Putamen (tissue), 1 donor: ENCODE data around the gene PTGIS.

Experiments used
- DNase-seq: peaks from one replicate; pipeline ENCODE4 v3.0.0-alpha.2; 2016; ENCODE audit warnings: low spot score

Gene PTGIS

DNA sequence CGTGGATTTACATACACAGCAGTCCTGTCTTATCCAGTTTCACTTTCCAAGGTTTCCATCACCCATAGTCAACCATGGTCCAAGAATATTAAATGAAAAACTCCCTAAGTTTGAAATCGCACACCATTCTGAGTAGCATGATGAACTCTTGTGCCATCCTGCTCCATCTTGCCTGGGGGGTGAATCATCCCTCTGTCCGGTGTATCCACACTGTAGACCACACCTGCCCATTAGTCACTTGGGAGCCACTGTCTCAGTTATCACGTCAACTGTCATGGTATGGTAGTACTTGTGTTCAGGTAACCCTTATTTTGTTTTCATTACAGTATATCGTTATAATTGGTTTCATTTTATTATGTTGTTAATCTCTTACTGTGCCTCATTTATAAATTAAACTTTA lies 38.5 kb downstream of the PTGIS start:
- no peak for DNase-seq

DNA sequence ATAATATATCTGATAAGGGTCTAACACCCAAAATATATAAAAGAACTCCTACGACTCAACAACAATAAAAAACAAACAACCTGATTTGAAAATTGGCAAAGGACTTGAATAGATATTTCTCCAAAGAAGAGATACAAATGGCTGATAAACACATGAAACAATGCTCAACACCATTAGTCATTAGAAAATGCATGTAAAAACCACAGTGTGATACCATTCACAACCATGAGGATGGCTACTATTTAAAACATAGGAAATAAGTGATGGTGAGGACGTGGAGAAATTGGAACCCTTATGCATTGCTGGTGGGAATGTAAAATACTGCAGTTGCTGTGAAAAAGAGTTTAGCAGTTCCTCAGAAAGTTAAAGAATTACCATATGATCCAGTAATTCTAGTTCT lies 41.4 kb downstream of the PTGIS start:
- DNase-seq: no peak

DNA sequence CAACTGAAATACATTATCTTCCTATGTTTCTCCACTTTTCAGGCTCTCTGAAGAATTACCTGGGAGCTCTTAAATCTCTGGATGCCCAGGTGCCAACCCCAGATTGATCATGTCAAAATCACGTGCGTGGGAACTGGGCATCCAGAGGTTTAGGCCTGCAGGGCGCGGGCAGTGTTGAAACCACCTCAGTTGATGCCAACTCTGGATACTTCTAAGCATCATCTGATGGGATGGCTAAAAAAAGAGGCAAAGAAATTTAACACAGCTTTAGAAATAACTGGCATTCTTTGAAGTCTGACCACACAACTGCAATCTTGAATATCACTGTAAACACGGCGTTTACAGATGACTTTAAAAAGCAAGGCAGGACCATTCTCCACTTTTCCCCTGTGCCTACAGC lies 41.9 kb downstream of the PTGIS start:
- no peak for DNase-seq

DNA sequence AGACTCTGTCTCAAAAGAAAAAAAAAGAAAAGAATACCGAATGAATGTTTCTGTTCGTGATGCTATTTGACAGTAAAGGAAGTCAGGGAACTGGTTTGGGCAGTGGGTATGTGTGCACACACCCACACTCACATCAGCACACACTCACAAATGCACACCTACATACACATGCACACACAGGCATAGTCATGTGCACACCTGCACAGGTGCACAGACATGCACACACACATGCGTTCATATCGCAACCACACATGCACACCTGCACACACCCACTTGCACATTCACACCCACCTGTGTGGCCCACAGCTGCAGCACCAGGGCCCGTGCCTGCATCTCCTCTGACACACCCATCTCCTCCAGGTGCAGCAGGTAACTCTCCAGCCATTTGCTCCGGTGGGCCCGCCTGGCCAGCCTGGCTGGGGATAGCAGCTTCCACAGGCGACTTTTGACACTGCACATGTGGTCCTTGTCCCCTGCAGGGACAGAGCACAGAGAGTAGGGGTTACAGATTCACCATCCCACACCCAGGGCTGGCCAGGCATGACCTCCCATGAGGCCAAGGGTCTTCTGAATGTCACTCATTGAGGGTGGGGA lies 44.1 kb downstream of the PTGIS start:
- DNase-seq: no peak

DNA sequence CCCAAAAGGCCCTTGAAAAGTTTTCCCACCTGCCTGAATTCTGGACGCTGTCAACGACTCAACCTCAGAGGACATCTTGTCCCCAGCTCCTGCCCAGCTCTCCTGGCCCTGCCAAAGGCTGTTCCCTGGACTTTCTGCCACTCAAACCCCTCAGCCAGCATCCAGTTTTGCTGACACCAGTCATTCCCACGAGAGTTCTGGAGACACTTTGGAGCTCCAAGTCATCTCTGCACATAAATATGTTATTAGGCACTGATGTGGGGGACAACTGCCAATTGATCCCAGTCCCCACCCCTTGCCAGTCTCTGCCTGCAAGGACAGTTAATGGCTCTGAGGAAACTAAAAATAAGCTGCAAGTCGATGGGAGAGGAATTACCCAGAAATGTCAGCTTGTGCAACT lies 46.6 kb downstream of the PTGIS start:
- no peak for DNase-seq

DNA sequence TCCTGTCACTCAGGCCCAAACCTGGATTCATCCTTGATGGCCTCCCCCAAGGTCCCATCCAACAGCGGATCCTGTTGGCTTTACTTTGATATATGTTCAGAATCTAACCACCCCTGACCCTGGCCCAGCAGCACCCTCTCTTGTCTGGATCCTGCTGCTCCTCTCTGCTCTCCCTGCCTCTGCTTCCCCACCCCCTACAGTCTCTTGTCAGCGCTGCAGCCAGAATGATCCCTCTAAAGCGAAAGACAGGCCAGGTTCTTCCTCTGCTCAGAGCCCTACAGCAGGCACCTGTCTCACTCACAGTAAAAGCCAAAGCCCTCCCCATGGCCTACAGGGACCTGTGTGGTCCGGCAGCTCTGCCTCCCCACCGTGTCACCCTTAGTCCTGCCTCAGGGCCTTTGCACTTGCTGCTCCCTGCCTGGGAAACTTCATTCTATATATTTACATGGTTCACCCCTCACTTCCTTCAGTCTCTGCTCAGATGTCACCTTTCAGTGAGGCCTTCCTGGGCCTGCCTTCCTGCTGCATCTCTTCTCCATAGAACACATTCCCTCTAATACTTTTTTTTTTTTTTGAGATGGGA lies 48.1 kb downstream of the PTGIS start:
- DNase-seq: no peak

DNA sequence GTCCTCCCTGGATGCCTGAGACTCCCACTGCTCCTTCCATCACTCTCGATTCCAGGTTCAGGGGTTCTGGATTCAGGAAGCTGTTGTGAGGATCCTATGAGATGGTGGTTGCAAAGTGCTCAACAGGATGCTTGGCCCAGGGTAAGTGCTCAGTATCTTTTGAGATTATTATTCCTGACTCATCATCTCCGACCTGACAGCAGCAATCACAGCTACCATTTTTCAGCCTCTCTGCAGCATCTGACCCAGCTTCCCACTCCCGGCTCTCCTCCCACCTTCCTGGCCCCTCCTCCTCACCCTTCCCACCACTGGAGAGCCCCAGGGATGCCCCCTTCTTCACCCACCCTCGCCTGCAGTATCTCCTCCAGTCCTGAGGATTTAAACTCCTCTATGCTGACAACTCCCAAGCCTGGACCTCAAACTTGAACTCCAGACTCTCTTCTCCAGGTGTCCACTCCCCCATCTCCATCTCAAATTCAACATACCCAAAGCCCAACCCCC lies 48.7 kb downstream of the PTGIS start:
- DNase-seq: no peak

DNA sequence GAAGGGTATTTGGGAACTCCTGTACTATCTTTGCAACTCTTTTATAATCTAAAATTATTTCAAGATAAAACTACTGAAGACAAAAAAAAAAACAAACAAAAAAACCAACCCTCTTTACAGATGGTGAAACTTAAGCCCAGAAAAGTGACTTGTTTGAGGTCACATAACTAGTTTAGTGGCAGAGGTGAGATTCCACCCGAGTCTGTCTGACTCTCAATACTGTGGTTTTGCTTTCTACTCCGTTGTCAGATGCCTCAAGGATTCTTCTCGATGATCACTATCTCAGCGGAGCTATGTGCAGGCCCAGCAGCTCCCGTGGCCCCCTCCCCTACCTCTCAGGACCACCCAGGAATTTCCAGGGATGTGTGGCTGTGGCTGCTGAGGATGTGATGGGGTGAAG lies 49.4 kb downstream of the PTGIS start:
- no peak for DNase-seq

DNA sequence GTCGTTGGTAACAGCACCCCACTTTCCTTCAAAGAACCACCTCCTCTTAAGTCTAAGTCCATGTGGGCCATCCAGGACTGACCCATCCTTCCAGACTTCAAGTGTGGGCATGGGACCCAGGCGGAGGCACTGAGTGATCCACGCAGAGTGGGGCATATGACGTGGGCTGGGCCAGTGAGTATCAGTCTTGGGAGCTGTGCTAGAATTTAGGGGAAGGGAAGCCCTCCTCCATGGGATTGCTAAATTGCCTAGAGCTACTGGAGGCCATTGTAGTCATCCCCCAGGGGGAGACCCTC lies 50.2 kb downstream of the PTGIS start:
- DNase-seq: no peak

DNA sequence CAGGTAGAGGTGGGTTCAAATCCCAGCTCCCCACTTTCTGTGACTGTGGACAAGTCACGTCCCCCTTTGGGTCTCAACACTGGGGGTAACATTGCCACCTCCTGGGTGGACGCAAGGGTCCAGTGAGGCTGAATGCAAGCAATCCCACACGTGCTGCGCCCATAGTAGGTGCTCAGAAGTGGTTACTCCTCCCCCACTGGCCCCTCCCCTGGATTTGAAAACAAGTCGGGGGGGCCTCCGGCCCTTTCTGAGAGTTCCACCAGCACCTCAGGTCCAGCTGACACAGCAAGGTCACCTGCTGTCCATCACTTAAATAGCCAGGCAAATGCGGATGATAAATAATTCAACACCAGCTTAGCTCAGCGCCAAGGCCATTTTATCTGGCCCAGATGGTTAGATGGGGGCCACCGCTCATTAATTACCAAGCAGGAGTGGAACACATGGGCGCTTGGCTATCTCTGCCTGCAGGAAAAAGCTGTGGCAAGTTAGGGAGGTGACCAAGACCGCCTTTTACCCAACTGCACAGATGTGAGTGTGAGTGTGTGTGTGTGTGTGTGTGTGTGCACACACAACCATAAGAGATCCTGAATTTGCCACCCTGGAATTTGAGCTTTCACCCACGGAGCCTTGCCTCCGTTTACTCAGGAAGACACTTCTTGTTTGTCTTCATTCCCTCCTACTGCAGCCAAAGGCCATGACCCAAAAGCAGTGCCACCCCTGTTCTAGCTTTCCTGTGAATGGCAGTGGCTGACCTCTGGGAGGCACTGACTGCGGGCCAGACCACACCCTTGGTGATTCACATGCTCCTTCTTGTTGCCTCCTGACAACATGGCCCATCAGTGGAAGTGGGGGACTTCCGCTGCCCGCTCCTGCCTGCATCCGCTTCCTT lies 50.8 kb downstream of the PTGIS start:
- no peak for DNase-seq

DNA sequence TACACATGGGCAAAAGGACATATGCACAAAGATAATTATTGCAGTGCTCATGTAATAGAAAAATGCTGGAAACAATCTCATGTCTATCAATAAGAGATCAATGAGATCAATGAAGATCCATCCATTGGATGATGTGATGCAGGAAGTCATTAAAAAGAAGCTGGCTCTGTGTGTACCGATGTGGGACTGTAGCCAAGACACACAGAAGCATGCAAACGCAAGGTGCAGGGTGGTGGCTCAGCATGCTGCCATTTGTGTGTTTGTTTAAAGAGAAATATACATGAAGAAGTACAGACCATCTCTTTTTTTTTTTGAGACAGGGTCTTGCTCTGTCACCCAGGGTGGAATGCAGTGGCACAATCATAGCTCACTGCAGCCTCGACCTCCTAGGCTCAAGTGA lies 52.4 kb downstream of the PTGIS start:
- DNase-seq: no peak

DNA sequence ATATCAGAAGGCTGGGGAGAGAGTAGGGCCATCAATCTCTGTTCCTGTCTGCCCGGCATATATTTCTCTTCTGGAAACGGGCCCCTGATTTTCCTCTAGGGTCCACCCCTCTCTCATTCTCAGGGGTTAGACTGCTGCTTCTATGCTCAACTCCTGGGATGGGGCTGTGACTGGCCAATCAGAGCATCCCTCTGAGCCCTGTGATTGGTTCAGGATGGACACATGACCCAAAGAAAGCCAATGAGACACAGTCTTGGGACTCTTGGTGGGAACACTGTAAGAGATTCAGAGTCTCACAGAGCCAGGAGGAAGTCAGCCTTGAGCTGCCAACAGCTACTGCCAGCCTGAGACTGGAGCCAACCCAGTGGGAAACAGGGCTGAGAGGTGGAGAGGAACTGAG lies 54.4 kb downstream of the PTGIS start:
- no peak for DNase-seq

DNA sequence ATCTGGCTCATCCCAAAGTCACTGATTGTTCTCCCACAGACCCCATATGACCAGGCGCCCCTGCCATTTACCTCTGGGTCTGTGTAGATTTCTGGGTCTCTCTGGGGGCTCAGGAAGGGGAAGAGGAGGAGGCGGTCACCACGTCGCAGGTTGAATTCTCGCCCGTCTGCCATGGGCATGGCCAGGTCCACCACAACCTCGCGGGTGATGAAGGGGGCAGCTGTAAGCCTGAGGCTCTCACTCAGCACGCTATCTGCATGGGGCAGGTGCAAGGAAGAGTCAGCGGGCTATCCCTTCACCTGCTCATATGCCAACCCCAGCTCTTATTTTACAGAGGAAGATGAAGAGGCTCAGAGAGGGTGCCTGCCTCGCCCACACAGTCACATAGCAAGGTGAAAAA lies 54.9 kb downstream of the PTGIS start:
- DNase-seq: no peak

DNA sequence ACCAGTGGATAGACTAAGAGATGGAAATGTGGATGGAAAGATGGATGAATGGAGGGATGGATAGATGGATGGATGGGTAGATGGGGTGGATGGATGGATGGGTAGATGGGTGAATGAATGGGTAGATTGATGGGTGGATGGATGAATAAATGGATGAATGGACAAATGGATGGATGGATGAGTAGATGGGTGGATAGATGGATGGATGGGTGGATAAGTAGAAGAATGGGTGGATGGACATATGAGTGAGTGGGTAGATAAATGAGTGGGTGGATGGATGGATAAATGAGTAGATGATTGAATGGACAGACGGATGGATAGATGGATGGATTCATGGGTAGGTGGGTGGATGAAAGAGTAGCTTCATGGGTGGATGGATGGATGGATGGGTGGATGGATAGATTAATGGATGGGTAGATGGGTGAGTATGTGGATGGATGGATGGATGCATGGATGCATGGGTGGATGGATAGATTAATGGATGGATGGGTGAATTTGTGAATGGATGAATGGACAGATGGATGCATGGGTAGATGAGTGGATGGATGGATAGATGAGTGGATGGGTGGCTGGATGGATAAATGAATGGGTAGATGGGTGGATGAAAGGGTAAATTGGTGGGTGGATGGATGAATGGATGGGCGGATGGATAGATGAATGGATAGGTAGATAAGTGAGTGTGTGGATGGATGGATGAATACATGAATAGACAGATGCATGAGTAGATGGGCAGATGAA lies 56.0 kb downstream of the PTGIS start:
- DNase-seq: no peak

DNA sequence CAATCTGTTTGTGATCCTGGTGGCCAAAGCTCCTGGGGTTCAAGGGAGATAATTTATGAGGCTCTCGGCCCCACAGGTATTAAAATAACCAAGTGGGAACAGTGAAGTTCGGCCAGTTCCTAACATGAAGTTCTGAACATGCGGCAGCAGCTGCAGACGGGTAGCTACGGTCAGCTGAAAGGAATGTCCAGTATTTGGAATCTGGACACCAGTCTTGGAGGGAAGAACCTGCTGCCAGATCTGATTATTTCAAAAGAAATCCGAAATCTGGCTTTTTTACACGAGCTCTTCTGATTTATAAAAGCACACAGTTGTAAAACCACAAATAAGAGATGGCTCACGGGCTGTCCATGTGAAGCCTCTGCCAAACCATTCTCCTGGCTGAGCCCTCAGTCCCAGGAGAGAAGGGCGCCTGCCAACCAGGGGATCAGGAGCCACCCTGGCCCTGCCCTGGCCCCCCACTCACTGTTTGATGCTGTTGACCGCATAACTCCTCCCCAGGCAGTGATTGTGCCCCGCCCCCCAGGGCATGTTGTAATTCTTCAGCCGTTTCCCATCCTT lies 57.3 kb downstream of the PTGIS start:
- no peak for DNase-seq

DNA sequence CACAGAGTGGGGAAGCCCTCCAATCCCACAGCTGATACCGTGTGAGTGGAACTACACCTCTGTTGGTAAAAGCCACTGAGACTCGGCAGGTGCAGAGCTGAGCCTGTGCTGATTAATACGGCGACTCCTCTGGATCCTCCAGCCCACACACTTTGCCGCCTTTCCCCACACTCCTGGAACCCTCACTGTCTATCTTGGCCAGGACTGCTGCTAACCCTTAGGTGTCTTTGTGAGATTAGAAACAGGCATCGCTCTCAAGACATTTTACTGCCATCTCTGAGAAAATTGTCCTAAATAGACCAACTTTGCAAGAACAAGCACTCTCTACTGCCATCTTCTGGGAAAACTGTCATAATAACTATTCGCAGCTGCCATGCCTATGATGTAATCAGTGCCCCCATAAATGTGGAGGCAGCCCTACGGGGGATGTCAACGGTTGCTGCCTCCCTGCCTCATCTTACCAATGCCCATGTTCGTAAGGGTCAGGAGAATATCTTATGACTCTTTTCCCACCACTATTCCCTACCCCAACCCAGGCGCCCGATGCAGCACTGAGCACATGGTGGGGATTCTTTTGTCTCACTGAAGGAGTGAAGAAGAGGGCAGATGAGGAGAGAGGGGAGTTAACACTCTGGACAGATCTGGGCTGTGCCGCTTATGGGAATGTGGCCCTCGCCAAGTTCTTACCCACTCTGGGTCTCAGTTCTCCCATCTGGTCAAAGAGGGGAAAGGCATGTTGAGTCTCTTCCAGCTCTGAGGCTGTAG lies 59.3 kb downstream of the PTGIS start:
- peak; percentile 49 for DNase-seq

DNA sequence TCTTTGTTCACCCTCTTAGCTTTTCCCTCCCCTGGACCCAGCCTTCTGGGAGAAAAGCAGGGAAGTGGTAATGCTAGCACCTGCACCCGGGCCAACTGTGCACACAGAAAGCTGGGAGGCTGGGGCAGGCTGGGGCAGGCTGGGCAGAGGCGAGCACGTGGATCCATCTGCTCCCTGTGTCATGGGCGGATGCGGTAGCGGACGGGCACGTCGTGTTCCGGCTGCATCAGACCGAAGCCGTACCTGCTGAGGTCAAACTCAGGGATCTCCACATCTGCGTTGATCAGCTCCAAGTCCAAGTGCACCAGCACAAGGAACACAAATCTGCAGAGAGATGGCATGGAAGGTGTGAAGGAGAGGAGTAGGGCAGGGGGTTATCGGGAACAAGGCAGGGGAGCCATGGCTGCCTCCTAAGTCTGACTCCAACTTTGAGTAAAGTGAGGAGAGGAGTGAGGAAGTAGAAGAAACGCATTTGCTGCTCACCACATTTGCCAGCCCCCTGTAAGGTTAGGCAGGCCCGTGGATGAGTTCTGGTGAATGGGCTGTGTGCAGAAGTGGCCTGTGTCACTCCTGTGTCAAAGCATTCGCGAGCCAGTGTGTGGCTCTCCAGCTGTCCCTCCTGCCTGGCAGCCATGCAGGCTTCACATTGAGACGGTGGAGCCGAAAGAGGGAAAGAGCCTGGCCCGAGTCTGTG lies 60.0 kb downstream of the PTGIS start:
- DNase-seq: no peak

DNA sequence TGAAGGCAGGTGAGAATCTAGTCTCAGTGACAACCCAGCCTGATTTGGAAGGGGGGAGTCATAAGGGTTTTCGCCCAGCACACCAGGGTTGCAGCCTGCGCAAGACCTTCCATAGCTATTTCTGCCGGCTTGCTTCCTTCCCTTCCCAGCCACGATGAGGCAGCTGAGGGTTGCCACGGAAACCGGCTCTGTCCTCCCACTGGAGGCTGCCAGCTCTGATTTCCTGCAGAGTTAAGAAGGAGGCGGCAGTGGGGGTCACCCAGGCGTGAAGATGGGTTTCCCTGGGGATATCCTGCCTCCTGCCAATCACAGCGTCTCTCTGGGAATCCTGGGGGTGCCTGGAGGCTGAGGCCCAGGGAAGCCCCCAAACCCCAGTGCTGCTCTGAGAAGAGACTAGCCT lies 62.4 kb downstream of the PTGIS start:
- DNase-seq: peak; percentile 83

DNA sequence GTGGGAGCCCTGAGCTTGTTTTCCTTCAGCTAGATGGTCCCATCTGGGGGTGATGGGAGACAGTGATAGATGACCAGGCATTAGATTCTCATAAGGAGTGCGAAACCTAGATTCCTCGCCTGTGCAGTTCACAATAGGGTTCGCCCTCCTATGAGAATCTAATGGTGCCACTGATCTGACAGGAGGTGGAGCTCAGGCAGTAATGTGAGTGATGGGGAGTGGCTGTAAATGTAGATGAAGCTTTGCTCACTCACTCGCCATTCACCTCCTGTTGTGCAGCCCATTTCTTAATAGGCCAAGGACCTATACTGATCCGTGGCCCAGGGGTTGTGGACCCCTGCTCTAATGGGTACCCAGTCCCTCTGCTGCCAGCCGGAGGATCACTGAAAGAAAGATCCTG lies 64.8 kb downstream of the PTGIS start:
- DNase-seq: no peak

DNA sequence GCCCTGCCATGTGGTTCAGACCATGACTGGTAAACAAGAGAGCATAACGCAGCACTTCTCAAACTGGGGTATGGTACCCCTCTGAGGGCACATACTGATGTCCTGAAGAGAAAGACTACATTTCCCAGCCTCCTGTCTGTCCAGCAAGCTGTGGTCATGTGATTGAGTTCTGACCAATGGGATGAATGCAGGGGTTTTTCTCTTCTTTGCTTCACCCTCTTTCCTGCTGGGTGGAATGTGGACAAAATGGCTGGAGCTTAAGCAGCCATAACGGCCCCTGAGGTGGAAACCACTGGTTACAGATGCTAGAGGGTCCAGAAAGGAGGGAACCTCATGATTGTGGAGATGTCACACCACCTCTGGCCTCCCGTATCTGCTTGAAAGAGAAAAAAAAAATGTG lies 66.0 kb downstream of the PTGIS start:
- no peak for DNase-seq

DNA sequence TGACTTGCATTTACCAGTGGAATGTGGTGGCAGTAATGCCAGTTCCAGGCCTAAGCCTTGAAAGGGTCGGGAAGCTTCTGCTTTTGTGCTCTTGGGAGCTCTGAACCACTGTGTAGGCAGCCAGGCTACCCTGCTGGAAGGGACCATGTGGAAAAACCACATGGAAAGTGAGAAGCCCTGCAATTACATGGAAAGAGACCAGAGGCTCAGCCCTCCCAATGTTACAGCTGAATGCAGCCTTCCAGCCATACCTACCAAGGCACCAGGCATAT lies 70.6 kb downstream of the PTGIS start:
- no peak for DNase-seq
